WTC11 (cell line): ENCODE results near the gene CPE. TPM values are rescaled to one million over a fixed set of nuclear protein-coding genes. Genes with fewer than 3 reads are reported as not detected.

ENCODE experiments used
- ATAC-seq: fragments of 200-7000 bp; cut with Tn5 transposase; 2 replicates; pipeline ENCODE4 v1.10.0; 2021; ENCODE audit warnings: mild to moderate bottlenecking, moderate library complexity
- CTCF ChIA-PET: fragments of 300-600 bp; sonication (Branson Sonifier 250); formaldehyde crosslinking; loops from one replicate; lab custom pipeline; 2021; ENCODE audit warnings: antibody characterized with exemption; lab: Charles Lee
- POLR2A ChIA-PET: fragments of 350-600 bp; sonication (Branson Sonifier 250); formaldehyde crosslinking; loops from one replicate; lab custom pipeline; 2021; ENCODE audit warnings: antibody characterized with exemption; lab: Charles Lee
- DNase-seq: peaks from one replicate; pipeline ENCODE4 v3.0.0; 2021; ENCODE audit warnings: low spot score
- H3K27ac Mint-ChIP-seq: 2 replicates; pipeline ENCODE4 v1.8.0; 2021; ENCODE audit warnings: mixed read lengths
- H3K27me3 Mint-ChIP-seq: 2 replicates; pipeline ENCODE4 v1.8.0; 2021; ENCODE audit warnings: low read depth, mild to moderate bottlenecking, moderate library complexity, mixed read lengths
- H3K36me3 Mint-ChIP-seq: 2 replicates; pipeline ENCODE4 v1.8.0; 2021; ENCODE audit warnings: mixed read lengths
- H3K4me1 Mint-ChIP-seq: 2 replicates; pipeline ENCODE4 v1.8.0; 2022; ENCODE audit warnings: mixed read lengths
- H3K4me3 Mint-ChIP-seq: 2 replicates; pipeline ENCODE4 v1.8.0; 2021; ENCODE audit warnings: mild to moderate bottlenecking, moderate library complexity, mixed read lengths
- H3K9me3 Mint-ChIP-seq: 2 replicates; pipeline ENCODE4 v1.8.0; 2021; ENCODE audit warnings: mixed read lengths
- CBFB ChIP-seq: sonication (generic); formaldehyde crosslinking; IDR thresholded peaks from 2 replicates; pipeline ENCODE4 v1.8.1; 2022; ENCODE audit warnings: mild to moderate bottlenecking, low read depth, missing genetic modification reagents
- CREB1 ChIP-seq: sonication (generic); formaldehyde crosslinking; IDR thresholded peaks from 2 replicates; pipeline ENCODE4 v1.8.0; 2023; ENCODE audit warnings: mild to moderate bottlenecking, missing genetic modification reagents
- EMX1 ChIP-seq: fragments of 250-450 bp; sonication (Bioruptor Pico); IDR thresholded peaks from 2 replicates; pipeline ENCODE4 v1.8.0; 2021; ENCODE audit warnings: mild to moderate bottlenecking
- ETV6 ChIP-seq: sonication (generic); formaldehyde crosslinking; IDR thresholded peaks from 2 replicates; pipeline ENCODE4 v1.8.1; 2022; ENCODE audit warnings: mild to moderate bottlenecking, missing genetic modification reagents
- FOXK1 ChIP-seq: sonication (generic); formaldehyde crosslinking; IDR thresholded peaks from 2 replicates; pipeline ENCODE4 v1.8.0; 2022; ENCODE audit warnings: mild to moderate bottlenecking, moderate library complexity, missing genetic modification reagents
- FOXP1 ChIP-seq: sonication (generic); formaldehyde crosslinking; IDR thresholded peaks from 2 replicates; pipeline ENCODE4 v1.8.0; 2022; ENCODE audit warnings: missing genetic modification reagents, mild to moderate bottlenecking, moderate library complexity, borderline replicate concordance
- GABPB1 ChIP-seq: sonication (generic); formaldehyde crosslinking; IDR thresholded peaks from 2 replicates; pipeline ENCODE4 v1.8.1; 2023; ENCODE audit warnings: mild to moderate bottlenecking, missing genetic modification reagents
- JUN ChIP-seq: sonication (generic); formaldehyde crosslinking; IDR thresholded peaks from 2 replicates; pipeline ENCODE4 v1.8.0; 2023; ENCODE audit warnings: mild to moderate bottlenecking, missing genetic modification reagents
- KAT7 ChIP-seq: sonication (generic); formaldehyde crosslinking; IDR thresholded peaks from 2 replicates; pipeline ENCODE4 v1.8.1; 2023; ENCODE audit warnings: missing genetic modification reagents, mild to moderate bottlenecking, borderline replicate concordance
- MXD4 ChIP-seq: fragments of 250-450 bp; sonication (Bioruptor Pico); IDR thresholded peaks from 2 replicates; pipeline ENCODE4 v1.8.0; 2021; ENCODE audit warnings: mild to moderate bottlenecking, moderate library complexity, borderline replicate concordance
- MYBL2 ChIP-seq: sonication (generic); formaldehyde crosslinking; IDR thresholded peaks from 2 replicates; pipeline ENCODE4 v1.8.1; 2023; ENCODE audit warnings: mild to moderate bottlenecking, moderate library complexity, missing genetic modification reagents
- NFATC4 ChIP-seq: fragments of 250-450 bp; sonication (Bioruptor Pico); IDR thresholded peaks from 2 replicates; pipeline ENCODE4 v1.9.0; 2021; ENCODE audit warnings: mild to moderate bottlenecking
- NFE2L1 ChIP-seq: sonication (generic); formaldehyde crosslinking; IDR thresholded peaks from 2 replicates; pipeline ENCODE4 v1.8.1; 2023; ENCODE audit warnings: missing genetic modification reagents
- NFYB ChIP-seq: sonication (generic); formaldehyde crosslinking; conservative IDR thresholded peaks from 2 replicates; pipeline ENCODE4 v1.8.0; 2022; ENCODE audit warnings: low read depth, missing genetic modification reagents
- NR1H2 ChIP-seq: sonication (generic); formaldehyde crosslinking; IDR thresholded peaks from 2 replicates; pipeline ENCODE4 v1.9.0; 2021; ENCODE audit warnings: mild to moderate bottlenecking, moderate library complexity, missing genetic modification reagents
- PRDM15 ChIP-seq: sonication (generic); formaldehyde crosslinking; IDR thresholded peaks from 2 replicates; pipeline ENCODE4 v1.8.0; 2022; ENCODE audit warnings: missing genetic modification reagents
- TEAD1 ChIP-seq: sonication (generic); formaldehyde crosslinking; IDR thresholded peaks from 2 replicates; pipeline ENCODE4 v1.8.0; 2022; ENCODE audit warnings: mild to moderate bottlenecking, missing genetic modification reagents
- TEAD4 ChIP-seq: sonication (generic); formaldehyde crosslinking; IDR thresholded peaks from 2 replicates; pipeline ENCODE4 v1.8.0; 2022; ENCODE audit warnings: mild to moderate bottlenecking, missing genetic modification reagents
- ZBTB21 ChIP-seq: sonication (generic); formaldehyde crosslinking; IDR thresholded peaks from 2 replicates; pipeline ENCODE4 v1.8.1; 2023; ENCODE audit warnings: mild to moderate bottlenecking, missing genetic modification reagents, borderline replicate concordance
- ZNF121 ChIP-seq: sonication (generic); formaldehyde crosslinking; IDR thresholded peaks from 2 replicates; pipeline ENCODE4 v1.8.0; 2023; ENCODE audit warnings: missing genetic modification reagents
- ZNF138 ChIP-seq: sonication (generic); formaldehyde crosslinking; conservative IDR thresholded peaks from 2 replicates; pipeline ENCODE4 v1.8.1; 2022; ENCODE audit warnings: mild to moderate bottlenecking, moderate library complexity, missing genetic modification reagents
- ZNF416 ChIP-seq: fragments of 250-450 bp; sonication (Bioruptor Pico); IDR thresholded peaks from 2 replicates; pipeline ENCODE4 v1.9.0; 2021; ENCODE audit warnings: mild to moderate bottlenecking, inconsistent platforms
- ZNF423 ChIP-seq: fragments of 250-450 bp; sonication (Bioruptor Pico); IDR thresholded peaks from 2 replicates; pipeline ENCODE4 v2.1.2; 2022; ENCODE audit warnings: mild to moderate bottlenecking, moderate library complexity
- total RNA-seq: library from RNA; stranded (reverse); gene quantifications from 3 replicates; pipeline ENCODE4 v1.2.3, GENCODE V29; 2021
- TF ChIP-seq, protein P1 (sequence below): sonication (generic); formaldehyde crosslinking; IDR thresholded peaks from 2 replicates; pipeline ENCODE4 v1.8.1; 2023; ENCODE audit warnings: mild to moderate bottlenecking, missing genetic modification reagents, moderate library complexity
- TF ChIP-seq, protein P2 (sequence below): sonication (generic); formaldehyde crosslinking; IDR thresholded peaks from 2 replicates; pipeline ENCODE4 v1.8.1; 2023; ENCODE audit warnings: mild to moderate bottlenecking, missing genetic modification reagents, borderline replicate concordance

The CPE gene
- total RNA-seq, 1 experiment from 2014 or later, result 9.2 TPM

- no peak for TF ChIP-seq NR1H2
- TF ChIP-seq, all 79 proteins: peak for 0
These were observed 17.0 kb upstream of the CPE start (continued) for GRCh38 chr4:165361810-165362209.

GRCh38 chr4:165364452-165365080 lies 14.2 kb upstream of the CPE start:
- H3K27me3 Mint-ChIP-seq, result no peaks in the 10 kb centered on the region
- ATAC-seq (peak; percentile 58), DNase-seq (no peak)
- TF ChIP-seq NFATC4 (CRISPR knock-in tag) (no peak), GABPB1 (CRISPR knock-in tag) (0 out of 2 replicates have a peak, but pooled peaks have one; percentile 29), FOXK1 (CRISPR knock-in tag) (no peak), ZBTB21 (no peak), ZNF121 (no peak), NFE2L1 (CRISPR knock-in tag) (no peak), FOXP1 (no peak), NR1H2 (no peak)
- no peak overlapping the region for H3K4me3 Mint-ChIP-seq
- ChIA-PET CTCF (interaction anchor here (0.6 to 1.4 kb wide), 4 partner anchors 8 to 233 kb away, joined by 3 to 5 read pairs (median 3); no protein-coding TSS in a partner anchor), POLR2A (no interaction called here)
- H3K4me1 Mint-ChIP-seq, result peaks cover 16% of the 10 kb centered on the region
- no peak overlapping the region for H3K27ac Mint-ChIP-seq
- no peaks in the 10 kb centered on the region for H3K9me3 Mint-ChIP-seq
- H3K36me3 Mint-ChIP-seq, result no peaks in the 10 kb centered on the region

DNA sequence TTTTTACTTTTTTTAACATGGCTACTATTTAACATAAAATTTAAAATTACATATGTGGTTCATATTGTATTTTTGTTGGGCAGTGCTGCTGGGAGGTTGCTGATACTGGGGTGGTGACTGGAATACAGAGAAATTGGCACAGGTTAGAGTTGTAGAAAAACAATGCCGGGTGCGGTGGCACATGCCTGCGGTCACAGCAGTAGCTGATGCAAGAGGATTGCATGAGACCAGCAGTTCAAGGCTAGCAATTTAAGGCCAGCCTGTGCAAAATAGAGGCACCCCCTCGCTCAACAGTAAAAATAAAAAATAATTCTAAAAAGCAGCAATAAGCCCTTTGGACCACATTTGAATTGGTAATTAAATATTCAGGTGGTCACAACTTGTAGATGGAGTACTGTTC lies 11.8 kb upstream of the CPE start:
- Mint-ChIP-seq H3K4me3 (no peak overlapping the region), H3K27me3 (no peaks in the 10 kb centered on the region), H3K36me3 (no peaks in the 10 kb centered on the region), H3K27ac (no peak overlapping the region), H3K9me3 (no peaks in the 10 kb centered on the region), H3K4me1 (peaks cover 16% of the 10 kb centered on the region)
- peak; percentile 99 for TF ChIP-seq GABPB1 (CRISPR knock-in tag)
- no peak for TF ChIP-seq TEAD1 (CRISPR knock-in tag)
- POLR2A ChIA-PET, result no interaction called here
- CTCF ChIA-PET, result interaction anchor here (1.2 kb wide), 1 partner anchor 12 kb away, joined by 3 read pairs; no protein-coding TSS in a partner anchor
- ATAC-seq (no peak), DNase-seq (no peak)

- CTCF ChIA-PET, result interaction anchor here (1.2 kb wide), 1 partner anchor 13 kb away, joined by 3 read pairs; no protein-coding TSS in a partner anchor
These were observed 10.7 kb upstream of the CPE start for GRCh38 chr4:165368114-165368513.

GRCh38 chr4:165368567-165368966 lies 10.2 kb upstream of the CPE start:
- H3K4me1 Mint-ChIP-seq, result peaks cover 16% of the 10 kb centered on the region
- ATAC-seq, result peak; percentile 57; the same call in 1 of the 2 replicates
- no peak for TF ChIP-seq ETV6 (CRISPR knock-in tag)
- TF ChIP-seq JUN (CRISPR knock-in tag), result no peak
- TF ChIP-seq ZNF416 (CRISPR knock-in tag), result no peak
- no peak for TF ChIP-seq NFYB (CRISPR knock-in tag)
- no peak for TF ChIP-seq MXD4
- TF ChIP-seq KAT7 (CRISPR knock-in tag), result no peak
- TF ChIP-seq ZNF121, result no peak
- TF ChIP-seq, protein P1, sequence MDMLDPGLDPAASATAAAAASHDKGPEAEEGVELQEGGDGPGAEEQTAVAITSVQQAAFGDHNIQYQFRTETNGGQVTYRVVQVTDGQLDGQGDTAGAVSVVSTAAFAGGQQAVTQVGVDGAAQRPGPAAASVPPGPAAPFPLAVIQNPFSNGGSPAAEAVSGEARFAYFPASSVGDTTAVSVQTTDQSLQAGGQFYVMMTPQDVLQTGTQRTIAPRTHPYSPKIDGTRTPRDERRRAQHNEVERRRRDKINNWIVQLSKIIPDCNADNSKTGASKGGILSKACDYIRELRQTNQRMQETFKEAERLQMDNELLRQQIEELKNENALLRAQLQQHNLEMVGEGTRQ (CRISPR knock-in tag), result no peak
- TF ChIP-seq, protein P2, sequence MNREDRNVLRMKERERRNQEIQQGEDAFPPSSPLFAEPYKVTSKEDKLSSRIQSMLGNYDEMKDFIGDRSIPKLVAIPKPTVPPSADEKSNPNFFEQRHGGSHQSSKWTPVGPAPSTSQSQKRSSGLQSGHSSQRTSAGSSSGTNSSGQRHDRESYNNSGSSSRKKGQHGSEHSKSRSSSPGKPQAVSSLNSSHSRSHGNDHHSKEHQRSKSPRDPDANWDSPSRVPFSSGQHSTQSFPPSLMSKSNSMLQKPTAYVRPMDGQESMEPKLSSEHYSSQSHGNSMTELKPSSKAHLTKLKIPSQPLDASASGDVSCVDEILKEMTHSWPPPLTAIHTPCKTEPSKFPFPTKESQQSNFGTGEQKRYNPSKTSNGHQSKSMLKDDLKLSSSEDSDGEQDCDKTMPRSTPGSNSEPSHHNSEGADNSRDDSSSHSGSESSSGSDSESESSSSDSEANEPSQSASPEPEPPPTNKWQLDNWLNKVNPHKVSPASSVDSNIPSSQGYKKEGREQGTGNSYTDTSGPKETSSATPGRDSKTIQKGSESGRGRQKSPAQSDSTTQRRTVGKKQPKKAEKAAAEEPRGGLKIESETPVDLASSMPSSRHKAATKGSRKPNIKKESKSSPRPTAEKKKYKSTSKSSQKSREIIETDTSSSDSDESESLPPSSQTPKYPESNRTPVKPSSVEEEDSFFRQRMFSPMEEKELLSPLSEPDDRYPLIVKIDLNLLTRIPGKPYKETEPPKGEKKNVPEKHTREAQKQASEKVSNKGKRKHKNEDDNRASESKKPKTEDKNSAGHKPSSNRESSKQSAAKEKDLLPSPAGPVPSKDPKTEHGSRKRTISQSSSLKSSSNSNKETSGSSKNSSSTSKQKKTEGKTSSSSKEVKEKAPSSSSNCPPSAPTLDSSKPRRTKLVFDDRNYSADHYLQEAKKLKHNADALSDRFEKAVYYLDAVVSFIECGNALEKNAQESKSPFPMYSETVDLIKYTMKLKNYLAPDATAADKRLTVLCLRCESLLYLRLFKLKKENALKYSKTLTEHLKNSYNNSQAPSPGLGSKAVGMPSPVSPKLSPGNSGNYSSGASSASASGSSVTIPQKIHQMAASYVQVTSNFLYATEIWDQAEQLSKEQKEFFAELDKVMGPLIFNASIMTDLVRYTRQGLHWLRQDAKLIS (CRISPR knock-in tag), result no peak
- TF ChIP-seq PRDM15 (CRISPR knock-in tag), result no peak

More at GRCh38 chr4:165368114-165368513, 10.7 kb upstream of the CPE start:
- ATAC-seq, result peak; percentile 69
- no peaks in the 10 kb centered on the region for H3K36me3 Mint-ChIP-seq
- DNase-seq, result no peak
- POLR2A ChIA-PET, result no interaction called here
- H3K4me1 Mint-ChIP-seq, result peaks cover 16% of the 10 kb centered on the region
- H3K27ac Mint-ChIP-seq, result no peak overlapping the region; the same call in 1 of the 2 replicates
- no peaks in the 10 kb centered on the region for H3K27me3 Mint-ChIP-seq
- H3K9me3 Mint-ChIP-seq, result no peaks in the 10 kb centered on the region
- H3K4me3 Mint-ChIP-seq, result no peak overlapping the region
- TF ChIP-seq CREB1 (no peak), MYBL2 (CRISPR knock-in tag) (no peak), FOXP1 (no peak), ZNF423 (CRISPR knock-in tag) (peak; percentile 59), EMX1 (CRISPR knock-in tag) (no peak), CBFB (CRISPR knock-in tag) (no peak), ZNF138 (CRISPR knock-in tag) (no peak), TEAD4 (no peak)
- TF ChIP-seq, all 79 proteins: peak for 1

More at GRCh38 chr4:165368567-165368966, 10.2 kb upstream of the CPE start:
- Mint-ChIP-seq H3K9me3 (no peaks in the 10 kb centered on the region), H3K27ac (no peak overlapping the region), H3K36me3 (no peaks in the 10 kb centered on the region), H3K27me3 (no peaks in the 10 kb centered on the region), H3K4me3 (no peak overlapping the region)
- ChIA-PET CTCF (interaction anchor here (1.2 kb wide), 1 partner anchor 13 kb away, joined by 3 read pairs; no protein-coding TSS in a partner anchor), POLR2A (interaction anchor here (0.7 kb wide), 1 partner anchor 221 kb away, joined by 3 read pairs; no protein-coding TSS in a partner anchor)
- no peak for DNase-seq
